HTR-8/SVneo (cell line): ENCODE measurements around the gene AKAP11.
A peak's percentile ranks its signal among the peaks of the same experiment; 100 is the strongest.

ENCODE experiments used
- DNase-seq: peaks from one replicate; pipeline ENCODE4 v3.0.0; 2011; ENCODE audit warnings: low spot score, mixed read lengths; ENCODE audit not compliant: insufficient read length
- FAIRE-seq: peaks from 2 replicates; lab custom pipeline; 2011; peaks lifted over from hg19 to GRCh38; lab: Jason Lieb, UNC

AKAP11 gene

DNA sequence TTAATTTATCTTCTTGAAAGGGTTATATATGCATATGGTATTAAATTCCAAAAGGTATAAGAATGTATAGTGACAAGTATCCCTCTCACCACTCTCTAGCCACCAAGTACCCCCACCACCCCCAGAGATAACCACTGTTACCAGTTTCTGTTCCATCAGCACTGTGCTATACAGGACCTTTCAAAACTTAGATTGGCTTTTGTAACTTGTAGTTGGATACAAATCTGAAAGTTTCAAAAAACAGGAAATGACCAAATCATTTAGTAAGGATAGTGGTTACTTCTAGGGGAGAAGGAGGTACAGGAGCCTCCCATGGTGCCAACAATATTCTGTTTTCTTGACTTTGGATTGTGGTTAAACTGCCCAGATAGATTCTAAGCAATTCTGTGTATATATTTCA, 56.7 kb downstream of the AKAP11 start:
- DNase-seq: no peak
- FAIRE-seq: no peak

DNA sequence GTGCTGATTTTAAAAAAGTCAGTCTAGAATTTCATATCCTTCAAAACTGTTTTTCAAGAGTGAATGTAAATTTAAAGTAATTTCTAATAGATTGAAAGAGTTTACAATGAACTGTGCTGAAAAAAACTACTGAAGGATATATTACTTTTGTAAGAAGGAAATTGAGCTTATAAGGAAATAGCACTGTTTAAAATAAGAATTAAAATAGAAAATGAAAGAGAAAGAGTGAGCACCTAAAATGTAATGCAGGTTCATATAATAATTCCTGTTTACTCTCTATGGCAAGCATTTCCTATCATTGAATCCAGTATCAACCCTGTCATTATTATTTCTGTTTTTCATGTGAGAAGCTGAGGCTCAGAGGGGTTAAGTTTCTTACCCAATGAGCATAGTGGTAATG, 57.3 kb downstream of the AKAP11 start:
- DNase-seq: no peak
- FAIRE-seq: no peak

DNA sequence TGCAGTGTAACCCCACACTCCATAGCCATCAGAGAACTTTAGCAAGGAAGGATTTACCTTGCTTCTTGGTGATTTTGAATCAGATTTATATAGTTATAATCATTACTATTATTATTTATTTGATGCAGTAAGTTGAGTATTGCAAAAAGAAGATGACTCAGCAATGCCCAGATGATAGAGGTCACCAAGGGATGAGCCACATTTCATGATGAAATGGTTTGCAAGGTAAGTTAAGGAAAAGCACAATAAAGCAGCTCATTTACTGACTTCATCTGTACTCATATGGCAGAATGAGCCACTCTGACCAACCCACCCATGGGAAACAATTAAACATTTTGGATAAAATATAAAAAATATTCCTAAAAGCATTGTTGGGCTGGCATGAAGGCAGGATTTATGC, 59.1 kb downstream of the AKAP11 start:
- FAIRE-seq: no peak

DNA sequence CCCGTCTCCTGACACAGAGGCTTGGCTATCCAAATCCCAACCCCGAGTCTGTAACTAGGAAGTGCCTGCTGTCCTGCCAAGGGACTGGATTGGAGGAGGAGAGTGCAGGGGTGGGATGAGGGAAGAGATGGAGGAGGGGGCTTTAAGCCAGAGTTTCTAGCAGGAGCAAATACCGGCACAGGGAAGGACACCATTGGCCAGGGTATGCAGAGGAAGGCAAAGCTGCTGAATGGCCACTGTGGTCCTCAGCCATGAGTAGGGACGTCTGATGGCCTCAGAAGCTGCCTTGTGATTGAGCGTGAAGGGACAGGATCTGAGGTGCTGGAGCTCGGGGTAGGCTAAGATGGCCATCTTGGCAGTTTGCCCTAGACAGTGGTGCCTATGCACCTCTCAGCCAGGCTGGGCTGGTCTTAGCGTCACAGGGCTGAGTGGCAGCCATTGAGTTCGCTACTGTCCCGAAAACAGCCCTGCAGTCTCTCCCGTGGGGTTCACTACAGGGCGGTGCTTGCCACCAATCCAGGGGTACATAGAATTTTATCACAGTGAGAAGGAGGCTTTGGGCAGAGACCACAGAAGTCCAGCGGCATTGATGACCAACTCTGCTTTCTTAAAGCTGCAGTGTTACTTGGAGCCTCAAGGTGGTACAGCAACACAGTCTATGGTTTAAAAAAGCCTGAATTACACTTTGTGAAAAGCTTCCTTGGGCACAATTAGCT, 61.8 kb downstream of the AKAP11 start:
- DNase-seq (peak; percentile 15), FAIRE-seq (no peak)

More for the DNA sequence above, 59.1 kb downstream of the AKAP11 start:
- no peak for DNase-seq

DNA sequence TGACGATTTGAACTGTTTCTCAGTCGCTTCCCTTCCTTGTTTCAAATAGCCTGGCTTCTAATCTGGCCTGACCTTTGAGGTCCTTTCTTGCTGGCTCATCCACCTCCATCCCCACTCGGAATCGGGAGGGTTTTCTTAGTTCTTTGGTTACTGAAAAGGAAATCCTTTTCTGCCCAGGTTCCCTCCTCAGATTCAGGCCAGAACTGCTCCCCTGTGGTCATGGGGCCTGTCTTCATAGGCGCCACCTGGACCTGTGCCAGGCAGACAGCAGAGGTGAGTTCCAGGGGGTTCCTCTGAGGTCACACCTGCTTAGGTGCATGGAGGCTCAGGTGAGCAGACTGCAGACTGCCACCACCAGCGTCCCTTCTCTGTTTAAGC, 62.4 kb downstream of the AKAP11 start:
- DNase-seq (no peak), FAIRE-seq (no peak)

DNA sequence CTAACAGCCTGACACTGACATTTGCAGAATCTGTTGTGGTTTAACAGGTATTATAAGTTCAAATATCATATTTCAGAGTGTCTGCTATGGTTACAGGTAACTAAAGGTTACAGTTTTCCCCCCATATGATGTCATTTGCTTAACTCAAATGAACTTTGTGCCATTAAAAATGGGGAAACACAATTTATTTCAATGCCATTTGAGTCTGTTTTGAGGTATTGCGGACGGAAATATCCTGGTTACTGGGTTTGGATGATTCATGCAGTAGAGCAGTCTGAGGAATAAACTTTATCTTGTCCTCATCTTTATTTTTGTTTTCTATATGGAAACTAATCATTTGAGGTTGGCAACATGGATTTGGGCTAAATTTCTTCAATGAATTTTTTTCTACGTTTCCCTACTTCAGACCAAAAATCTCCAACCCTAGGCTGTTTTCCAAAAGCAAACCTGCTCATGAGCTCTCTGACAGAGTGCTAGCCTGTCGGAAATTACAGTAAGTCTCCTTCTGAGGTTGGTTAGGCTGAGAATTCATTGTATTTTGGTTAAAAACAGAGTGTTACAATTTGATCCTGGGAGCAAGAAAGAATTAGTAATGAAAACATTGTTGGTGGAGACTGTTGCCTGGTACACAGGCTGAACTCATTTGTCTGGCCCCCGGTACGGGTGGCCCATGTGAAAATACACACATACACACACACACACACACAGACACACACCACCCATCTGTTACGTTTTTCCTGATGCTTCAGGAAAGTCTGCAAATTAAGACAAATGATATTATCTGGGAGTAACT, 66.1 kb downstream of the AKAP11 start:
- no peak for FAIRE-seq

DNA sequence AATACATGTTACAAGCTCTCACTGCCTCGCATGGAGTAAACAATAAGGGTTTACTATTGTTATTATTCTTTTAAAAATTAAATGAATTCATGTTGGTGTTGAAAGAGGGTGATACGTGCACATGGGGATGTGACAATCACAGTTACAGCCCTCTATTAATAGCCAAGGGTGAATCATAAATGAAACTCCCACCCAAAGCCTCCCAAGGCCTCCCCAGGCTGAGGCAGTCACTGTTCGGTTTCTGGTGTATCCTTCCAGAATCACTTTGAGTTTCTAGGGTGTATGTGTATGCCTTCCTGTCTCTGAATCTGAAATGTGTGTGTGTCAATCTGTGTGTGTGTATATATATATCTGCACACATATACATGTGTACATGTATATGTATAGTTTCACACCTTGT, 73.4 kb downstream of the AKAP11 start:
- no peak for FAIRE-seq

More for the DNA sequence above, 66.1 kb downstream of the AKAP11 start:
- DNase-seq: no peak

DNA sequence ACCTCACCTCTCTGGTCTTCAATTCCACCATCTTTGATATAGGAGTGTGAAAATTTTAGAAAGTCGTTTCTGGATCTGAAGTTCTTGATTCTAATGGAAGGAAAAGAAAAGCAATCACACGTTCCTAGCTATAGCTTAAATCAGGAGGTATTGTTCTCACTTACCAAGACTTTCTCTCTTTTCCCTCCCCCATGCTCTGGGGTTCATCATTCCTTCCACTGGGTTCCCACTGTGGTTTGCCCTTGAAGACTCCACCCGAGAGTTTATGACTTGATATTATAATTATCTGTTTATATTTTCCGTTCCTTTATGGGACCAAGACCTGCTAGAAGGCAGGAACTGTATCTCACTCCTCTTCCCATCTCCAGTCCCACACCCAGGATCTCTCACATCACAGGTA, 76.6 kb downstream of the AKAP11 start:
- FAIRE-seq (no peak), DNase-seq (no peak)

More for the DNA sequence above, 73.4 kb downstream of the AKAP11 start:
- DNase-seq: no peak

DNA sequence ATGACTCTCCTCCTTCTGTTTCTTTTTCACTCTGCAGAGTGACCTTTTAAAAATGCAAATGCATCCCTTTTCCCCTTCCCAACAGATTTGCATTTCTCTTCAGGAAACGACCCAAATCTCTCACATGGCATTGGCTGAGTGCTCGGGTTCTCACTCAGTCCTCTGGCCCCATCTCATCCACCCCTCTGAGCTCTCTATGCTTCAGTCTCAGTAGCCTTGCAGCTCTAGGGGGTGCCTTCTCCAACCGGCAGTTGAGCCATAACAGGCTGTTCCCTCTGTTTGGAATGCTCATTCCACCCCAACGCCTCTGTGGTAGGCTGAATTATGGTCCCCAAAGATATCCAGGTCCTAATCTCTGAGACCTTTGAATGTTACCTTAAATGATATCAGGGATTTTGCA, 78.2 kb downstream of the AKAP11 start:
- DNase-seq (no peak), FAIRE-seq (no peak)

DNA sequence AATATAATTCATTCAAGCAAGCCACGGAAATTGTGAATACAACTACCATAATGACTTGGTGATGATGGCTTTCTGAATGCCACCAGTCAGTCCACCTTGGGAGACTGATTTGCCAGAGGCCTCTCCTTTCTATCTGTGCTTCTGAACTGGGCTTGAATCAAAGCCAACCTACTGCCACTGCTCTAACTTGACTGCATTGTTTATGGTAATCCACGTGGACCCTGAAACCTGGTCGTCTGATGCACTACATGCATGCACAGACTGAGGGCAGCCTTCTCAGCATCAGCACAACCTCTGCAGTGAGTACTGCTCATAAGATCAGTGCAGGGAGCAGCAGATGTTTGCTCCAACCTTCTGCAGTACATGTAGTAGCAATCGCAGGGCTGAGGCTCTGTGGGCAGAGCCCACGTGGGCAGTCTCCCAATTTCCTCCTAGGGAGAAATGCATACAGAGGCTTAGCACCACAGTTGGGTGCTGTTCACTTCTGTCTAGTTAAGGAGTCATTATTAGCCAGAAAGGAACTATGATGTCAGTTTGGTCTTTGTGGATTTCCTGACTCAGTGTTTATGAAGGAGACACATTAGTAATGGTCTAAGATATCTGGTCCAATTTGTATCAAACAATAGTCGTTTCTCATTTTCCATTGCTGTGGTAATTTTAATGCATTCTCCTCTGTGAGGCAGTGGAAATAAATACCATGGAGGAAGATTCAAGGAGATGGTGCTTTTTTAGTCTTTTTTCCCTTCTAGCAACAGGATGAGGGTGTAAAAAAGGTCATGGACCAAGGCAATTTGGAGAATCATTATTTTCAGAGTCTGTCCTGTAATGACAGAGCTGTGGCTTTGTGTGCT, 82.5 kb downstream of the AKAP11 start:
- FAIRE-seq: no peak
- DNase-seq: no peak

DNA sequence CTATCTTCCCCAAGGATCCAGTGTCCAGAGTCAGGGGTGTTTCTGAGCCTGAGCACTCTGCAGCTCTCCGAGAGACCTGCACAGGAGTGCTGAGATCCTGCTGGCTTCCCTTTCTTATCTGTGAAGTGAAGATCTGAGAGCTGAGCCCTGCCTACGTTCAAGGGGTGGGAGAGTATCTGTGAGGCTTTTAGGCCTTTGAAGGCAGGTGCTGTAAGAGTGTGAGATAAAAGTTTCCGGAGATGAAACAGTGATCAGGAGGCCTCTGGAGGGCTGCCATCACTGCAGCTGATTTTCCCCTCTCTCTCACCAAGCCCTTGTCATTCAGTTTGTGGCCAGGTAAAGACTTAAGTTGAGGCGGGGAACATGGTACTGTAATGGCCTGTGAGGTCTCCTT, 83.1 kb downstream of the AKAP11 start:
- no peak for FAIRE-seq

DNA sequence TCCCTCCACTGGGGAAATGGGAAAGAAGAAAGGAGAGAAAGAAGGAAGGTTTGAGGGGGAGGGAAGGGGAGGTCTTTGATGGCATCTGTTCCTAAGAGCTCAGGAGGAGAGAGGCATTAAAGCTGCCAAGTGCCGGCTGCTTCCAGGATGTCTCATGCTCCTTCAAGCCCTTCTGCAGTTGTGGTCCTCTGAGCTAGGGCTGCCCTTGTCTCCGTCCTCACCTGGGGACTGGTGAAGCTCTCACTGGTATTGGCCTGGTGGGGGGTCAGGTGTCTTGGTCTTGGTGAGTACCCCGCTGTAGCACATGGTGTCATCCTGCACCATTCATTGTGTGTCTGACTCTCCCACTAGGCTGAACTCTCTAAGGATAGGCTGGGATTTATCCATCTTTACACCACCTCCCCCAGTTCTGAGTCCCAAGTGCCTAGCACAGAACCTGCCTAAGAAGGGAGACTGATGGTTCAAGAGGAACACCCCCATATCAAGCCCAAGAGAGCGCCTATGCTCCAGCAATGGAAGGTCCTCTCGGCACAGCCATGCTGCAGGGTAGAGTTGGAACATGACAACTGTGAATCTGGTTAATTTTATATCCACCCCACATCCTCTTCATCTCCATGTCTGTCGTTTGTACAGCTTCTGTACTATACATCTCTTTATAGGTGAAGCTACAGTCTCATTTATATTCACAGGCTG, 83.7 kb downstream of the AKAP11 start:
- DNase-seq: no peak
- no peak for FAIRE-seq

More for the DNA sequence above, 83.1 kb downstream of the AKAP11 start:
- no peak for DNase-seq

DNA sequence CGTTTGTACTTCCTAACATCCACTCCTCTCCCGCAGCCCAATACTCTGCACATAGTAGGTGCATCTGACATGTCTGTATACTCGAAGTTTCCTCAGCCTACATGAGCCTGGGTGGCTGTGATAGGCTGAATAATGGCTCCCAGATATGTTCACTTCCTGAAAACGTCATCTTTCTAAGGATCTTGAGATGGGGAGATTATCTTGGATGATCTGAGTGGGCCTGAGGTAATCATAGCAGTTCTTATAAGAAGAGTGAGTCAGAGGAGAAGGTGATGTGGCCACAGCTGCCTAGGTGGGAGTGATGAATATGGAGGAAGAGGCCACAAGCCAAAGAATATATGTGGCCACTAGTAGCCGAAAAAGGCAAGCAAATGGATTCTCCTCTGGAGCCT, 84.2 kb downstream of the AKAP11 start:
- FAIRE-seq (no peak), DNase-seq (no peak)

DNA sequence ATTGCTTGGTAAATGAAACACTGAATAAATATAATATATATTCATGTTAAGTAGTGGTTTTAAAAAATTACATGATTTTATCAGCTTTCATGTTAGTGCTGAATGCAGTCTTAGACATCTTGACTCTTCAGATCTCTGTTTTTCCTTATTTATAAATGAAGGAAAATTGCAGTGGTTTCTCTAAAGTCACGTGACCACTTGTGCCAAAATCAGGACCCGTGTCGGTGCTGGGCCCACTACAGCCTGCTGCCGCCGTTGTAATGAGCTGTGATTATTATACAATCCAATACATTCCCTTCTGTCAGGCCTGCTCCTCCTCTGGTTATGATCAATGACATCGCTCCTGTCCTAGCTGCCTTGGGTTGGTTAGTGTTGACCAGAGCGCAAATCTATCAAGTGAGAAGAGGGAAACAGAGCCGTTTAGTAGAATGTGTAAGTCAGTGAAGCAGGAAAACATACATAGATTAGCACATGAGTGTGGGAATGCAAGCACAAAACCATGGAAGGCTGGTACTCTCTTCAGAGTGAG, 88.2 kb downstream of the AKAP11 start:
- FAIRE-seq (no peak), DNase-seq (no peak)

DNA sequence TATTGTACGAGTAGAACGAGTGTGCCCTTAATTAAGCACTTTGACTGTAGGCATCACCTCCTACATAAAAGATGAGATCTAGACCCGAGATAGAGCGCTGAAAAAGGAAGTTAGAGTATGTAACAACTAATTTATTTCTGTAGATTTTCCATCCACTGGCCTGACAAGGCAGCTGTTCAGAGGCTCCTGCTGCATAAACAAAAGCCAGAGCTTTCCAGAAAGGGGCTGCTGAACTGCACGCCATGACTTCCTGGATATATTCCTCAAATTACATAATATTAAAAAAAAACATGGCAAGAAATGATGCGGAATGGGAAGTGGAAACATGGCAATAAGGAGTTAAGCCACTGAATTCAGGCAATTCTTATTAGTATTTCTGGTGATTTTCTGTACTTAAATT, 89.7 kb downstream of the AKAP11 start:
- DNase-seq (no peak), FAIRE-seq (no peak)

DNA sequence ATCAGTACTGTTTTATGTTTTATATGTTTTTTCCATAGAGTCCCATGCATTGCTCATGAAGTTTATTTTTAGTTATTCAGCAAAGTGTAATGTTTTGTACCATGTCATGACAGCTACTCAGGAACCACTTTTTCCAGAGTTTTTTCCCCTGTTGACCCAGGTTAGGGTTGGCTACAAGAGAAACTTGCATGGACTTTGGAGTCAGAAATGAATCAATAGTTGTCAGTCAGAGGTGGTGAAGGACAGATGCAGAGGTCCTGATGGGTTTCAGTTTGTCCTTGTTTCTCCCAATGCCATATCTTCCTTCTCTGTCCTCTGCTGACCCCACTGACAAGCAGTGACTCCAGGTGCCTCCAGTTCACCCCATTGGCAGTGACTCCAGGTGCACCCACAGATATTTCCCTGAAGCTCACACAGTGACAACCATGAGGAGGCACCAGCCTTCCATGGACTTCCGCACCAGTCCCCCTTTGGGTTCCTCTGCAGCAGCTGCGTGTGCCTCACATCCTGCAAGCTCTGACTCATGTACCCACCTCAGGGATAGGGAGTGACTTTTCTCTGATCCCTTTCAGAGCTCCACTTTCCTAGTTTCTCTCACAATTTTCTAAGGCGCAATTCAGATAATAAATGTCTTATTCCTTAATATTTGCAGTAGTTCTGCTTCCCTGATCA, 92.1 kb downstream of the AKAP11 start:
- no peak for DNase-seq
- no peak for FAIRE-seq

DNA sequence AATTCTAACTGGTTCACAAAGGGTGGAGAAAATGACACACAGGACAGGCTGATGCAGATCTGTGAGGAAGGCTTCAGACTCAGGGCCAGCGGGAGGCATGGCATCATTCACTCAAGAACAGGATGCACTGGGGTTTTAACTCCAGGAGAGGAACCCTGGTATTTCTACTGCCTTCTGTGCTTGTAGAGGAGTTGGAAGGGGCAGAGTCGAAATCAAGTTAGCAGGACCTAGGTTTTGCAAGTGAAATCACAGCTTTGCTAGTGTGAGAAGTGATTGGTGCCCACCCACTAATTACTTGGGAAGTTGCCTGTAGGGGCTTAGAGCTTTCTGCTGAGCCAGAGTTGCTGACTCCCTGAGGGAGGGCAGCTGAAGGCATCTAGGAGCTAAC, 92.7 kb downstream of the AKAP11 start:
- FAIRE-seq (no peak), DNase-seq (no peak)

DNA sequence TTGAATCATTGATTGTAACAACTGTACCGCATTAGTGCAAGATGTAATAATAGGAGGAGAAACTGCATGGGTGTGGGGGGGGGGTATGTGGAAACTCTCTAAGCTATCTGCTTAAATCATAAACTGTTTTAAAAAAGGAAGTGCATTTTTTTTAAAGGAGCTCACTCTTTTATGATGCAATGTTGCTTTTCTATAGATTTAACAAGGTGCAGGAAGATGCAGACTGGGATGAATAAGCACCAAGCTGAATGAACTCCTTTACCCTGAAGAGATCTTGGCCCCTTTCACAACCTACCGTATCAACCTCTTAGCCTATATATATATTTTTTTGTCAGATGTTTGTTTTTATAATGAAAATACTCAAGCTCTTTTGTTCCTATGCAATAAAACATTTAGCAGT, 95.9 kb downstream of the AKAP11 start:
- FAIRE-seq (no peak), DNase-seq (no peak)

DNA sequence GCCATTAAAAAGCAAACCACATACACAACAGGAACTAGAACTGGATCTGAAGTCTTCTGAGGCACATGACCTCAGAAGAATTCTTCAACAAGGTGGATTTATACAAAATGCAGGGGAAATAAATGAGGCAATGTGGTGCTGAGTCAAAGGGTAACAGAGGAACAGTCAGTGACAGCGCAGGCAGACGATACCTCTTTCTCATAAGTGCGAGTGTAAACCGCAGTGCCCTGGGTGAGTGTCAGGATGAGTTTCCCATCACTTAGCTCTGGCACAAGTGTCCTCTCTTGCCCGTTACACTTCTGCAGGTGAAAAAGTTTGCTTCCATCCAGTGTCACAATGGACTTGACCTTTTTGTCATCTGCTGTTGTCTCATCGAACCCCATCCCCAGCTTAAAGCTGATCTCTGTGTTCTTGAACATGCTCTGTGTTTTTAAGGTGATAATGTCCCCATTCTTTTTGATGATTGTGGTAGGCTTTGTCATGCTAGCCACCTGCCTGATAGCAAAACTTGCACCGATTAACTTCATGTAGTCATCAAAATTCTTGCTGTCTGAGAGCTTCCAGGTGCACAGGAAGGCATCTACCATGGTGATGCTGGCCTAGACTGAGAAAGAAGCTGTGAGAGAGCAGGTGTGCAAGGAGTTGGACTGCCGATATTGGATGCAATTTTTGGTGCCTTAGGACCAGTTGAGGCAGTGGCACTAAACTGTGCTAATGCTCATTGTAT, 97.3 kb downstream of the AKAP11 start:
- DNase-seq (no peak), FAIRE-seq (no peak)
